T-helper 9 cell (primary cell): ENCODE measurements around the gene AP3B1.

Experiments
- DNase-seq: peaks from one replicate; pipeline ENCODE4 v3.0.0-alpha.2; 2020

Gene AP3B1

DNA sequence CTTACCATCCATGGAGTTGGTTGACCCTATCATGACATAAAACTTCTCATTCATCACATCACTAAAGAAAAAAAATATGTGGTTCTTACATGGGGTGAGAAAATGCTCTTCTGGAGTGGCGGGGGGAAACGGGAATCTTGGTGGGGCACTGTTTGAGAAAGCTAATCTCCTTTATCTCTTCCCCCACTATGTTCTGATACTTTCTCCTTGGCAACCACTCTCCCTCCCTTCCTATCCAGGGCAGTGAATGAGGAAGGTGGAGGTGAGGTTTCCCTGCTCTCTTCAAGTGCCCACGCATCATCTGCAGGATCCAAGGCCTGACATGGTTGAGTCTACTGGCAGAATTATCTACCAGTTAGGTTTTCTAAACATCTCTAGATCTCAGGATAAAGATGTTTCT is 297.6 kb downstream of the AP3B1 start:
- no peak for DNase-seq

DNA sequence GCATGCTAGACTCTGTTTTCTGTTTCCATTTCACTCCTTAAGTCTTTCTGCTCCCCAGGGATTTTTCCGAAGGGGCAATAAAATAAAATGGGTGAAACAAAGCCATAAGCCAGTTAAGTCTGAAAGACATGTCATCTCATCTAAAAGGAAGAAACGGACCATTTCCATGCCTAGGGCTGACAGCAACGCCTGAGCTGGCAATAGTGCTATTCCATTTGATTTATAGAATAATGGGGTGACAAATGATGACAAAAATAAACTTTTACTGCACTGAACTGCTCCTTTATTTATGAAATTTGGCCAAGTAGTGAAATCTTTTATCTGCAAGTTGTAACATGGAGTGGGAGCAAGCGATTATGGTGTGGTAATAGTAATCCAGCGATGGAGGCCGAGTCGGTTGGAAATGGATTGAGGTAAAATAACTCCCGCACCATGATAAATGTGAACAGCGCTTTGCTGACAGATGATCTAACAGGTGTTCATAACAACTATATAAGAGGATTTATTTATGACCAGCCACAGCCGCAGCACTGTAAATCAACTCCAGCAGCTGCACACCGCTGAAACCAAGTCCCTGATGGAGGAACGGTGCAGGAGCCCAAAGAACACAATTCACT is 298.6 kb downstream of the AP3B1 start:
- DNase-seq: no peak

DNA sequence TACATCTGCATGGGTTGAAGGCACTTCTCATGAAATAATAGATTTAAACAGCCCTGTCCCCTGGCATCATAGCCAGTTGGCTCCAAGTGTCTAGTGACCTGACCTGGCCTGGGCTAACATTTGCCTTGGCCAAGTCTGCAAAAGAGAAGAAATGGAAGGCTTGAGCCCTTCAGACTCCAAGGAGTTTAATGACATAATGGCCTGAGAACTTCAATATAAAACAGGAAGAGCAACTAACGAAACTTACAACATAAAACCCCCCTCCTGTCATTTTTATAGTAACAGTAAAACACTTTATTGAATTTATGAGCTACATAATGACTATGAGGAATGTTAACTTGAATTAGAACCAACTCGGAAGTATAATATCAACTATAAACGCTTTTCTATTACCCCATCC is 299.6 kb downstream of the AP3B1 start:
- no peak for DNase-seq

- no peak for DNase-seq
Observed at GRCh38 chr5:77993855-77994318, 300.6 kb downstream of the AP3B1 start.

GRCh38 chr5:77993141-77993854 is 301.2 kb downstream of the AP3B1 start:
- no peak for DNase-seq

- DNase-seq: no peak
Observed at GRCh38 chr5:77991084-77991483, 303.4 kb downstream of the AP3B1 start.

- no peak for DNase-seq
Observed at GRCh38 chr5:77990020-77990419, 304.5 kb downstream of the AP3B1 start.

DNA sequence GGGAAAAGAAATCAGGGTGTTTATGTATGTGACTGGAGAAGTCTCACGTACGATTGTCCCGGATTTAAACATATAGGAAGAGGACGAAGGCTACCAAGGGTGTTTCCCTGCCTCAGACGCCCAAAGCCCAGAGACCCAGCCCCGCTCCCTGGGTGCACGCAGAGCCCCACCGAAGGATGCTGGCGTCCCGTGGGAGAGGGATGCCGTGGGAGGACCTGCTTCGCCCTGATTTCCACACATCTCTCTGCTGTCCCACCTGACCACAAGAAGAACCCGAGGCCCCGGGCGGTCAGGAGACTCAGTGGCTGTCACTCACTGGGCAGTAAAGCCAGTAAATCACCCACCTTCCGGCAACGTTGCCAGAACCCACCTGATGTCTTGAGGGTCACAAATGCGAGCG is 306.5 kb downstream of the AP3B1 start:
- DNase-seq: no peak

GRCh38 chr5:77987331-77987730 is 307.2 kb downstream of the AP3B1 start:
- DNase-seq: no peak

DNA sequence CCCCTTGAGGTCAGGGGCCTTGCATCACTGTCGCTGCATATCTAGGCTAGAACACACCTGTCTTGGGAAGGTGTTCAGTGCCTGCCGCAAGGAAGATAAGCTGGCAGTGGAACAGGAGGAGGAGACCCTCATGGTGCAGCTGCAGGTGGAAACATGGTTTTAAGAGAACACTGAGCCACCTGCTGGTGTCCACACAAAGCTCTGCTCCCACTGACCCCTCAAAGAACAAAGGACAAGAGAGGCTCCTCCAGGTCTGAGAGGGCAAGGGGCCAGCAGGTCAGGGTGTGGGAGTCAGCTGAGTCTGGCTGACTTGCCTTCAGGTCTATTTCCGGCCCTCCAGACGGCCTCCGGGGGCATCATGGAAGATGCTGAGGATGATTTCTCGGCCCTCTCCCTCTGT is 308.2 kb downstream of the AP3B1 start:
- DNase-seq: no peak

GRCh38 chr5:77985247-77985646 is 309.3 kb downstream of the AP3B1 start:
- DNase-seq: no peak

GRCh38 chr5:77984587-77984986 is 309.9 kb downstream of the AP3B1 start:
- no peak for DNase-seq

DNA sequence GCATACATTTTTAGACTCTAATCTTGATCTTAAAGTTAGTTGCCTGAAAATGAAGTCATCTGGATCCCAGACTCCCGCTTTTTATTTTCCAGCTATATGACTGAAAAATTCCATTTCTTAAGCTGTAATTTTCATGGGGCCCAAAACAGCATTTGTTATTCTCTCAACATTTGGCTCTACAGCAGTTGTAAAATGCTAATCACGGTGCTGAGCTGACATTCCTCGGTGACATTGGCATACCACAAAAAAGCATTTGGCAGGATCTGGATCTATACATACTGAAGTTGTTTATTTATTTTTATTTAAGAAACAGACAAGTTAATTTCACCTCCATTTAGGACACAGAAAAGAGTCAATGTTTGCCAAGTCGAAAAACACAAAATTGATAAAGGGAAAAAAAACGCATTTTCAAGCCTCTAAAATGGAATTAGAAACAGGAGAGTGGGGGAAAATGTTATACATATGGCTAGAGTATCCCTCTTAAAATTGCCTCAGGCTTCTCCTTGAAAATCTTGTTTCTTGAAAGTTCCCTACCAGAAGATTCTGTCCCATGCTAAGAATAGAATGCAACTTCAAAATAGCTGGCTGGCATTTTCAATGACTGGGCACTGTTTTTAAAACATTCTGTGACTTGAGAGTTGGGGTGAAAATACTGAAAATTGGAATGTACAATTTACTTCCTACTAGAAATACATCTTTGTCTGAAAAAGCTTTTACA is 310.9 kb downstream of the AP3B1 start:
- no peak for DNase-seq

GRCh38 chr5:77981820-77982219 is 312.7 kb downstream of the AP3B1 start:
- DNase-seq: no peak

- no peak for DNase-seq
Observed at GRCh38 chr5:77974576-77974975, 319.9 kb downstream of the AP3B1 start.

DNA sequence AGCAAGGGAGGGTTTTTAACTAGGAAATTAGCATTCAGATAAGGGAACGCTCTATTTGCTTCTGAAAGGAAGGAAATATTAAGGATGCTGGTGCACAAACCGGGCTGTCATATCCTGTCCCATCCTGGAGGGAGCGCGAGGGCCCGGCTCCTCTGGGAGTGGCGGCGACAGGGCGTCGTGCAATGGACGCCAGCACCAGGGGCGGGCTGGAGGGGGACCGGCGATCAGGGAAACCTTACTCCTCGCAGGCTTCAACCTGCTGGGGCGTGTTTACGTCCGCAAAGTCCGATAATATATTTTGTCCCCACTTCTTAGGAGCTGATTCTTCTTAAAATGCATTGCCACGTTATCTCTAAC is 321.3 kb downstream of the AP3B1 start:
- DNase-seq: no peak

DNA sequence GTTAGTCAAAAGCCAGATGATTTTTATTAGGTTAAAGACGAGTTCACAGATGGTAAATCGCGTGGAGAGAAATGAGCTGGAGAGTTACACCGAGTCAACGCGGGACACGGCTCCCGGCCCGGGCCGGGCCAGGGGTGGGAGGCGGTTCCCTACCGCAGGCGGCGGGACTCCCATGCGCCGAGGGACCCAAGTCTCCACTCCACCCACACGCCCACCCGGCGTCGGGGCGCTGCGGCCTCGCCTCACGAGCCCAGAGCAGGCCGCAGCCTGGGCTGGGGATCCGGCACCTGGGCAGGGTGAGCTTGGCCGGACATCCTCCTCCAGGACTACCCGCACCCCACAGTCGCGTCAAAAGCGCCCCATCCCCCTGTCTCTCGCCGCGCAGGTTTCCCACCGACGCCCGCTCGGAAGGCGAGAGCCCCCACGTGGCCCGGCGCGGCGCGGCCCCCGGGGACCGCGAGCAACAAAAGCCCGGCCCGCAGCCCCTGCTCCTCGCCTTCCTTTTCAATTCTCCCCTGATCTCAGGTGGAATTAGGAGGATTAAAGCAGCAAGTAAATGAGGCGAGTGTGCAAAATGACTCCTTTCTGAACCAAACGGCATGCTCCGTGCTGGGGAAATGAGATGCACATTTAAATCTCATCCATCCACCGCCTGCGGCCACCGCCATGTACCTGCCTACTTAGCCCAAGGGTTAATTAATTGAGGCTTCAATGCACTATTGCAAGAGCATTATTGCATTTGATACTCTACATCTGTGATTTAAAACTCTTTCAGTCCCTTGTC is 321.8 kb downstream of the AP3B1 start:
- no peak for DNase-seq

DNA sequence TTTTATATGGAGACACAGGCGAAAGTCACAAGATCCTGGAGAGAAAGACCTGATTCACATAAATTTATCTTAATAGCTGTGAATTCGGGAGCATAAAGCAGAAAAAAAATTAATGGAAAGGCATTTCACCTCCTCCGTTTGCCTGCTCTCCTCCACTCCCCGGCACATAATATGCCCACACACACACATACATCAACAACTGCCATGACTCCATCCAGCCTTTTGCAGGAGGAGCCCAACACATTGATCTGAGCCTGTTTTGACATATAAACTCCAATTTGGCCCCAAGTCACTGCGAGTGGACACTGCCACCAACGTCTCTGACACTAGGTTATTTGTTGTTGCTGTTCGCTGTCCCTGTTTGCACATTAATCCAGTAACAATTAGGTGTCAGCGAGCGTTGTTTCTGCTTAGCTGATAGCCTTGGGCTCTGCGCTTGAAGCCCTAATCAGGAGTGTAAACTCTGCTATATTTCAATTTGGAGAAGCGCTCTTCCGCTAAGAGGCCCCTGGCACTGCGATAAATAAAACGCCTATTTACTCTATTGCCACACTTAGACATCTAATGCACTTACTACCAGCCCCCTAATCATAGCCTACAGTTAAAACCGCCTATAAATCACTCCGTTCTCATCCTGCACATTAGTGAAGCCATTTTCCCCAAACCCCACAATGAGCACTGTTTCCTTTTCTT is 322.6 kb downstream of the AP3B1 start:
- DNase-seq: no peak

- DNase-seq: no peak
Observed at GRCh38 chr5:77970891-77971290, 323.6 kb downstream of the AP3B1 start.

GRCh38 chr5:77963795-77964194 is 330.7 kb downstream of the AP3B1 start:
- no peak for DNase-seq

GRCh38 chr5:77960863-77961396 is 333.6 kb downstream of the AP3B1 start:
- no peak for DNase-seq

- no peak for DNase-seq
Observed at GRCh38 chr5:77960305-77960704, 334.2 kb downstream of the AP3B1 start.
